GM18861 (cell line): Measurements from ENCODE around the gene CCS.
"Not testable (repeated sequence)": the region's sequence is repeated elsewhere in the genome, so short reads cannot be mapped to it uniquely, and the experiment has no call there.

Experiments used
- ATAC-seq: cut with Tn5 transposase; IDR thresholded peaks from one replicate; pipeline ENCODE4 v1.9.1; 2021; ENCODE audit not compliant: unreplicated experiment

The CCS gene

GRCh38 chr11:66589996-66590675 is 2.8 kb upstream of the CCS start:
- no peak for ATAC-seq

GRCh38 chr11:66591175-66591574 is 1.8 kb upstream of the CCS start:
- ATAC-seq, result no peak

- ATAC-seq, result no peak
Observed at GRCh38 chr11:66593303-66593635, 284 bp downstream of the CCS start.

GRCh38 chr11:66593650-66594049 is 665 bp downstream of the CCS start:
- ATAC-seq, result no peak

- no peak for ATAC-seq
Observed at GRCh38 chr11:66595245-66595904, 2.4 kb downstream of the CCS start.

- no peak for ATAC-seq
Observed at GRCh38 chr11:66598993-66599392, 6.0 kb downstream of the CCS start.

- no peak for ATAC-seq
Observed at GRCh38 chr11:66600219-66600618, 7.2 kb downstream of the CCS start.

- ATAC-seq, result no peak
Observed at GRCh38 chr11:66600631-66601233, 7.7 kb downstream of the CCS start.

GRCh38 chr11:66603072-66603471 is 10.1 kb downstream of the CCS start:
- no peak for ATAC-seq

- ATAC-seq, result no peak
Observed at GRCh38 chr11:66604155-66604554, 11.2 kb downstream of the CCS start.

- ATAC-seq, result not testable (repeated sequence)
Observed at GRCh38 chr11:66606608-66607007, 13.6 kb downstream of the CCS start.

GRCh38 chr11:66607126-66607834 is 14.3 kb downstream of the CCS start:
- no peak for ATAC-seq

- no peak for ATAC-seq
Observed at GRCh38 chr11:66609721-66610617, 17.0 kb downstream of the CCS start.

GRCh38 chr11:66612458-66612857 is 19.5 kb downstream of the CCS start:
- ATAC-seq, result no peak

- no peak for ATAC-seq
Observed at GRCh38 chr11:66614073-66614472, 21.1 kb downstream of the CCS start.

GRCh38 chr11:66616379-66617154 is 23.6 kb downstream of the CCS start, which contains the start of gene RBM14:
Gene RBM14 (plus strand): TSS chr11:66616630. CDS start chr11:66616721, 91 bp downstream.
- ATAC-seq, result peak; percentile 84

- peak; percentile 2 for ATAC-seq
Observed at GRCh38 chr11:66617155-66617834, 24.3 kb downstream of the CCS start.

- ATAC-seq, result no peak
Observed at GRCh38 chr11:66619080-66619554, 26.1 kb downstream of the CCS start.

- ATAC-seq, result no peak
Observed at GRCh38 chr11:66624450-66624849, 31.5 kb downstream of the CCS start.
